ENCODE results near the gene ATP12A.

The ATP12A gene

GRCh38 chr13:24632382-24633121 is 47.7 kb upstream of the ATP12A start:
- Histone ChIP-seq H3K4me2 (ENCODE audit: low read depth, low read length, poor library complexity, severe bottlenecking) (no peak overlapping the region), H3K4me3 (ENCODE audit: insufficient read depth, low read length, poor library complexity, severe bottlenecking) (no peak overlapping the region)

GRCh38 chr13:24636776-24637175 is 43.4 kb upstream of the ATP12A start:
- Histone ChIP-seq H3K79me2 (ENCODE audit: insufficient read depth, low read length) (no peaks in the 10 kb centered on the region), H3K4me3 (ENCODE audit: insufficient read depth, low read length, poor library complexity, severe bottlenecking) (no peak overlapping the region), H3K4me2 (ENCODE audit: low read depth, low read length, poor library complexity, severe bottlenecking) (no peak overlapping the region), H3K9me3 (ENCODE audit: insufficient read depth, low read length) (no peaks in the 10 kb centered on the region), H4K20me1 (ENCODE audit: low read depth, low read length) (no peaks in the 10 kb centered on the region), H3K27me3 (ENCODE audit: low read length) (no peaks in the 10 kb centered on the region), H3K9ac (ENCODE audit: low read length) (no peak overlapping the region), H3K9me2 (replicated peaks; ENCODE audit: insufficient read depth, low read length) (no peaks in the 10 kb centered on the region), H2AFZ (ENCODE audit: low read depth, low read length, severe bottlenecking) (no peak overlapping the region), H3K36me3 (ENCODE audit: low read length) (no peaks in the 10 kb centered on the region), H3F3A (ENCODE audit: insufficient read depth) (no peaks in the 10 kb centered on the region), H3K27ac (ENCODE audit: low read depth, low read length) (no peak overlapping the region)
- TF ChIP-seq CTCF (IDR thresholded peaks at IDR 0.05; ENCODE audit: insufficient read depth, low read length, poor library complexity, severe bottlenecking) (no peak), EZH2phosphoT487 (conservative IDR thresholded peaks at IDR 0.05; ENCODE audit: low read length) (no peak)

More at GRCh38 chr13:24632382-24633121, 47.7 kb upstream of the ATP12A start:
- no peak overlapping the region for H3K27ac ChIP-seq (ENCODE audit: low read depth, low read length)
- no peaks in the 10 kb centered on the region for H3F3A ChIP-seq (ENCODE audit: insufficient read depth)
- no peaks in the 10 kb centered on the region for H3K9me2 ChIP-seq (replicated peaks; ENCODE audit: insufficient read depth, low read length)
- no peaks in the 10 kb centered on the region for H3K79me2 ChIP-seq (ENCODE audit: insufficient read depth, low read length)
- no peaks in the 10 kb centered on the region for H3K9me3 ChIP-seq (ENCODE audit: insufficient read depth, low read length)
- H3K27me3 ChIP-seq (ENCODE audit: low read length) = no peaks in the 10 kb centered on the region
- TF ChIP-seq EZH2phosphoT487 (conservative IDR thresholded peaks at IDR 0.05; ENCODE audit: low read length) (no peak), CTCF (IDR thresholded peaks at IDR 0.05; ENCODE audit: insufficient read depth, low read length, poor library complexity, severe bottlenecking) (no peak)
- H4K20me1 ChIP-seq (ENCODE audit: low read depth, low read length) = no peaks in the 10 kb centered on the region
- H2AFZ ChIP-seq (ENCODE audit: low read depth, low read length, severe bottlenecking) = no peak overlapping the region
- H3K9ac ChIP-seq (ENCODE audit: low read length) = no peak overlapping the region
- H3K36me3 ChIP-seq (ENCODE audit: low read length) = no peaks in the 10 kb centered on the region

GRCh38 chr13:24638096-24638495 is 42.1 kb upstream of the ATP12A start:
- Histone ChIP-seq H3K27me3 (ENCODE audit: low read length) (no peaks in the 10 kb centered on the region), H3K9me2 (replicated peaks; ENCODE audit: insufficient read depth, low read length) (no peaks in the 10 kb centered on the region), H3K9me3 (ENCODE audit: insufficient read depth, low read length) (no peaks in the 10 kb centered on the region), H3K27ac (ENCODE audit: low read depth, low read length) (no peak overlapping the region), H3K4me3 (ENCODE audit: insufficient read depth, low read length, poor library complexity, severe bottlenecking) (no peak overlapping the region), H4K20me1 (ENCODE audit: low read depth, low read length) (no peaks in the 10 kb centered on the region), H3K9ac (ENCODE audit: low read length) (no peak overlapping the region), H3K79me2 (ENCODE audit: insufficient read depth, low read length) (no peaks in the 10 kb centered on the region), H2AFZ (ENCODE audit: low read depth, low read length, severe bottlenecking) (no peak overlapping the region), H3K4me2 (ENCODE audit: low read depth, low read length, poor library complexity, severe bottlenecking) (no peak overlapping the region), H3K36me3 (ENCODE audit: low read length) (no peaks in the 10 kb centered on the region), H3F3A (ENCODE audit: insufficient read depth) (no peaks in the 10 kb centered on the region)
- TF ChIP-seq CTCF (IDR thresholded peaks at IDR 0.05; ENCODE audit: insufficient read depth, low read length, poor library complexity, severe bottlenecking) (no peak), EZH2phosphoT487 (conservative IDR thresholded peaks at IDR 0.05; ENCODE audit: low read length) (no peak)
